NCI-H69 (cell line): ENCODE data around the gene ERCC1.

Experiments used
- DNase-seq: peaks from one replicate; lab custom pipeline; 2025; lab: John Stamatoyannopoulos, UW

The ERCC1 gene

GRCh38 chr19:45423589-45424190, at the start of gene ERCC1:
Gene ERCC1 (minus strand): TSS chr19:45423917. CDS start chr19:45423374, 543 bp downstream.
- peak; percentile 100 for DNase-seq

DNA sequence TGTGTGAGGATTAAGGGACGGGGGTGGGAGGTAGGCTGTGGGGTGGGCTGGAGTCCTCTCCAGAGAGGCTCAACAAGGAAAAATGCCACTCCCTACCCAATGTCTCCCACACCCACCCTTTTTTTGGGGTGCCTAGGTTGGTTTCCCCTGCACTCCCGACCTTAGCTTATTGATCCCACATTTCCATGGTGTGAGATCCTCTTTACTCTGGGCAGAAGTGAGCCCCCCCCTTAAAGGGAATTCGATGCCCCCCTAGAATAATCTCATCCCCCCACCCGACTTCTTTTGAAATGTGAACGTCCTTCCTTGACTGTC, 49.6 kb upstream of the ERCC1 start:
- DNase-seq = no peak

GRCh38 chr19:45472563-45473366, 49.0 kb upstream of the ERCC1 start:
- DNase-seq = no peak

- no peak for DNase-seq
These were observed 48.3 kb upstream of the ERCC1 start for GRCh38 chr19:45471931-45472562.

DNA sequence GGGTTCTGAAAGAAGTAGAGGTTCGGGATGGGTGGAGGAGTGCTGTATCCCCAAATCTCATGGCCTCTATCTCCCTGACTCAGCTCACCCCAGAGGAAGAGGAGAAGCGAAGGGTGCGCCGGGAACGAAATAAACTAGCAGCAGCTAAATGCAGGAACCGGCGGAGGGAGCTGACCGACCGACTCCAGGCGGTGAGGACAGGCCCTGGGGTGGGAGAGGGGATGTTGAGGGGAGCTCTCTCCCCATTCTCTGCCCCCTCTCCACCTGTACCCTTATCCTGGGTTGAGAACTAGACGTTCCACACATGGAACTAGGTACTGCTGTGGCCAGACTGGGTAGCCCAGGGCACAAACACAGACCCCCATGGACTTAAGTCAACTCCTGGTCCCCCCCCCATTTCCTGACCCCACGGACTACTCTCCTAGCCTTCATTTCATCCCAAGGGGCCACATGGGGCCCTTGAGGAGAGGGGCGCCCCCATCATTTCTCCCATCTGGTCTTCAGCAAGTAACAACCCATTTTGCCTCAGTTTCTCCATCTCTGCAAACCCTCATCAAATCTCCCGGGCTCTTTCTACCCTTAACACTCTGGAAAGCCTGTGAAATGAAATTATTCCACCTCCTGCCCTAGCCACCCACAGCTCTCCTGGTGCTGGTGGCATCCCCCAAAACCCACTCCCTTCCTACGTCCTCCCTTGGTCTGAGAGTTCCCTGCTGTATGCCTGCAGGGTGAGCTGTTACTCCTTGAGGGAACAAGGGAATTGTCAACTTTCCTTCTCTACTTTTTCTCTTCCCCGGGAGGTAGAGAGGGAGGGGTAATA, 47.6 kb upstream of the ERCC1 start:
- no peak for DNase-seq

DNA sequence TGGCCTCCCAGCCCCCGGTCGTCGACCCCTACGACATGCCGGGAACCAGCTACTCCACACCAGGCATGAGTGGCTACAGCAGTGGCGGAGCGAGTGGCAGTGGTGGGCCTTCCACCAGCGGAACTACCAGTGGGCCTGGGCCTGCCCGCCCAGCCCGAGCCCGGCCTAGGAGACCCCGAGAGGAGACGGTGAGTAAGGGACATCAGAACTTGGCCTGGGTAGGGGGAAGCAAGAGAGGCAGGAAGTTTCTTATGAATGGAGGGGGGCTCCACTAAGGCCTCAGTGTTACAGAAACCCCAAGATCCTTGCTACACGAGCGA, 47.0 kb upstream of the ERCC1 start:
- no peak for DNase-seq

DNA sequence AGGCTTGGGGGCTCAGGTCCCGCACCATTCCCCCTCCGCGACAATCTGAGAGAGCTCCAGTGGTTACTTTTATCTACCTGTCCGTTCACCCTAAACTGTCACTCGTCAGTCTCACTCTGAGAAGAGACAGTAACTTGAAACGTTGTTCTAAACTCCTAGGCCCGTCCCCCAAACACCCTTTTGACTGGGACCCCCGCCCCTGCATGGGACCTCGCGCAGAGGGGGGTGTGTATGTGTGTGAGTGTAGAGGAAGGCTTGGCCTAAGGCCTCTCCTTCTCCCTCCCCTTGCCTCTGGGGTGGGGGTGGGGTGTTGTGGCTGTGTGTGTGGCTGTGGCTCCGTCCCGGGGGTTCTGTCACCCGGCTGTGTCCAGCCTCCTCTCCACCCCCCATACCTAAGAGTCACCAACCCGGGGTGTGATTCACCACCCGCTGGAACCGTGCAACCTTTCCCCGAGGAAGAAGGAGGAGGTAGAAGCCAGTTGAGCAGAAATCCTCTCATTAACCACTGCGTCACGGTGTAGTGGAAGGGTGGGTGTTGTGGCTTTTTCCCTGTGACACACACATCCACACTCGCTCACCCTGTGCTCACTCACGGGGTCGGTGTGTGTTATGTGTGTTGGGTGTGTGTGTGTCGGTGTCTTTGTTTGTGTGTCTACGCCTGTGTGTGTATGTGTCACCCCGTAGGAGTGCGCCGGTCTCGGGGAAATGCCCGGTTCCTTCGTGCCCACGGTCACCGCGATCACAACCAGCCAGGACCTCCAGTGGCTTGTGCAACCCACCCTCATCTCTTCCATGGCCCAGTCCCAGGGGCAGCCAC, 46.4 kb upstream of the ERCC1 start:
- DNase-seq = no peak

DNA sequence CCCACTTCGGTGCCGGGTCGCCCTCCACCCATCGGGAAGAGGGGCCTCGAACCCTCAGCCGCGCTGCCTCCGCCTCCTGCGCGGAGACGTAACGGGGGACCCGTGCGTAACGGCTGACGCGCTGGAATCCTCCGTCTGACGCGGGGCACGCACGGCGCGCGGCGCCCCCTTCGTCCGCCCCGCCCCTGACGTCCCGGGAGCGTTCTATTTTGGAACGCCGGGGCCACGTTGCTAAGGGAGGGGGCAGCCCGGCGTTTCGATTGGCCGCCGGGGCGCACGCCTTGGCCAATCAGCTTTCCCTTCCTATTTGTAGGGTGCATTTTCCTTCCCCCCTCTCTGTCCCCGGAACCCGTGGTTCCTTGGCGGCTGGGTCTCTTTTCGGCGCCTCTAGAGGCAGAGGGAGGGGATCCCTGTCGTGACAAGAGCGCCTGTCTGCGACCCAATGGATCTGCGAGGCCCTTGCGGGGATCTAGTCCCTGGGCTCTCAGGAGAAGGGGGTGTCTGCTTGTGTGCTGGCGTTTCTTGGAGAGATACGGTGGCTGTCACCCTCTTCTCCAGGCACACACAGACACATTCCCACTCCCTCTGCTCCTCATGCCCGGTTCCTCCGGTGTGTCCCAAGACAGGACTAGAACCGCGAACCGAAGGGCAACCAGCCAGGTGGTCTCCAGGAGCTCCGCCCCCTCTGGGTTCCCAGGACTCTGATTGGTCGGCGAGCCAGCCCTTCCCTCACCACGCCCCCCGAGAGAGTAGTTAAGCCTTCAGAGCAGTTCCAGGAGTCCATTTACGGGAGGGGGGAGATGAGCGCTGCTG, 45.6 kb upstream of the ERCC1 start:
- DNase-seq = peak; percentile 97

DNA sequence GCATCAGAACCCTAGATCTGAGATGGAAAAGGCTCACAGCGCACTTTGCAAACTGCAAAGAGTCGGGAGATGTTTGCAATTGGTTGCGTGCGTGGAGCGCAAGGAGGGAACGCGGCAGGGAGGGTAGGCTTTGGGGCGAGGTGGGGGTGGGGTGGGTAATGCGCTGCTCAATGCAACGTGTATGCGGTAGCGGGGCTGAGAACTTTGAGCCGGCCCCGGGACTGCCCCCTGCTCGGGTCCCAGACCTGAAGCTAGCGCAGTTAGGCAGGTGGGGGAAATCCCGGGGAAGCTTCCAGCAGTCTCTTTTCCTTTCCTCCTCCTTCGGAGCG, 45.0 kb upstream of the ERCC1 start:
- no peak for DNase-seq

DNA sequence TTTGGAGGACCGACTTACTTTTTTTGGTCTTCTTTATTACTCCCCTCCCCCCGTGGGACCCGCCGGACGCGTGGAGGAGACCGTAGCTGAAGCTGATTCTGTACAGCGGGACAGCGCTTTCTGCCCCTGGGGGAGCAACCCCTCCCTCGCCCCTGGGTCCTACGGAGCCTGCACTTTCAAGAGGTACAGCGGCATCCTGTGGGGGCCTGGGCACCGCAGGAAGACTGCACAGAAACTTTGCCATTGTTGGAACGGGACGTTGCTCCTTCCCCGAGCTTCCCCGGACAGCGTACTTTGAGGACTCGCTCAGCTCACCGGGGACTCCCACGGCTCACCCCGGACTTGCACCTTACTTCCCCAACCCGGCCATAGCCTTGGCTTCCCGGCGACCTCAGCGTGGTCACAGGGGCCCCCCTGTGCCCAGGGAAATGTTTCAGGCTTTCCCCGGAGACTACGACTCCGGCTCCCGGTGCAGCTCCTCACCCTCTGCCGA, 44.5 kb upstream of the ERCC1 start:
- no peak for DNase-seq

DNA sequence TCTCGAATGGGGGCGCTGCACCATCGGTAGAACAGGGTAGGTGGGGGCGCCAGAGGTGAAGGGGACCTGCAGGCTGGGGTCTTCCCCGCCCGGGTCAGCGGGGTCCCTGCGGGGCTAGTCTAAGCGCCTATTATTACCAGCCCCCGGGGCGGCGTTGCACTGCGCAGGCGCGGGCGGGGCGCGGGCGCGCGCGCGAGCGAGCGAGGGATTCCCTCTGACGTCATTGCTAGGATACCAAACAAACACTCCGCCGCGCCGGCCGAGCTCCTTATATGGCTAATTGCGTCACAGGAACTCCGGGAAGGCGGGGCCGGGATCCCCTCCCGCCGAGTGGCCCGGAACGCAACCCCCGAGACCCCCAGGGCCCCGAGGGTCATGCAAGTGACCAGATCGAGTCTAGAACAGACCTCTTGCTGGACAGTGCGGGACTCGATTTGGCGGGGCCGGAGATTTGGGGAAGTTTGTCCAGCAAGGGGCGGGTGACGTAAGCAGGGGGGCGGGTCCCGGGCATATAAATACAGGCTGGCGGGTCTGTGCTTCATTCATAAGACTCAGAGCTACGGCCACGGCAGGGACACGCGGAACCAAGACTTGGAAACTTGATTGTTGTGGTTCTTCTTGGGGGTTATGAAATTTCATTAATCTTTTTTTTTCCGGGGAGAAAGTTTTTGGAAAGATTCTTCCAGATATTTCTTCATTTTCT, 43.9 kb upstream of the ERCC1 start, which contains the start of gene FOSB:
Gene FOSB, plus strand, starts transcription at position 541 of the 703 bp plus-strand sequence. CDS start 591 bp downstream, outside the sequence.
- DNase-seq = peak; percentile 98

- DNase-seq = peak; percentile 55
These were observed 43.4 kb upstream of the ERCC1 start for GRCh38 chr19:45467115-45467455.

- DNase-seq = no peak
These were observed 41.2 kb upstream of the ERCC1 start for GRCh38 chr19:45464852-45465441.

GRCh38 chr19:45464274-45464673, 40.6 kb upstream of the ERCC1 start:
- no peak for DNase-seq

- no peak for DNase-seq
These were observed 39.5 kb upstream of the ERCC1 start for GRCh38 chr19:45463241-45463640.

DNA sequence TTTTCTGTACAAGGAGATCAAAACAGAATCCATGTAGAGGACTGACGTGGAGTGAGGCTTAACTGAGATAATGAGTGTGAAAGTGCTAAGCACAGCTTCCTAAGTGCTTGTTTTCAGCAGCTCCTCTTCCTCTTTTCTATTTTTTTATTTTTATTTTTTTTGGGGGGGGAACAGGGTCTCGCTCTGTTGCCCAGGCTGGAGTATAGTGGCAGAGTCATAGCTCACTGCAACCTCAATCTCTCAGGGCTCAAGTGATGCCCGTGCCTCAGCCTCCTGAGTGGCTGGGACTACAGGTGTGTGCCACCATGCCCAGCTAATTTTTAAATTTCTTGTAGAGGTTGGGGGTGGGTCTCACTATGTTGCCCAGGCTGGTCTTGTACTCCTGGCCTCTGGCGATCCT, 38.5 kb upstream of the ERCC1 start:
- DNase-seq = no peak

GRCh38 chr19:45460807-45461347, 37.2 kb upstream of the ERCC1 start:
- no peak for DNase-seq

DNA sequence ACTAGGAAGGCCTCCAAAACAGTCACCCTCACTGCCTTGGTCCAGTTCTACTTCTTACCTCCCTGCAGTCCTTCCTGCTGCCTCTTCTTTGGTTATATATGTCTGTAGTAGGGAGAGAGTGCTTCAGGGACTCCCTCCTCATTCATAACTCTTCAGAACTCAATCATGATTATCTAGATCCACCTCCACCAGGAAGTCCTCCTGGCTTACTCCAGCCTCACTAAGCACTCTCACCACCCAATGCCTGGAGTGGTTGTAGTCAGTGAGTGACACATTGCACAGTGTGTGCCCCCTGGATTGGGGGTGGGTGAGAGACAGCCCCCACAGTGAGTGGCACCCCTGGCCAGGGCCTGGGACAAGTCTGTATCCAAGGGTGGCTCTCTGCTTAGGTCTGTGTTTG, 34.1 kb upstream of the ERCC1 start:
- DNase-seq = no peak

DNA sequence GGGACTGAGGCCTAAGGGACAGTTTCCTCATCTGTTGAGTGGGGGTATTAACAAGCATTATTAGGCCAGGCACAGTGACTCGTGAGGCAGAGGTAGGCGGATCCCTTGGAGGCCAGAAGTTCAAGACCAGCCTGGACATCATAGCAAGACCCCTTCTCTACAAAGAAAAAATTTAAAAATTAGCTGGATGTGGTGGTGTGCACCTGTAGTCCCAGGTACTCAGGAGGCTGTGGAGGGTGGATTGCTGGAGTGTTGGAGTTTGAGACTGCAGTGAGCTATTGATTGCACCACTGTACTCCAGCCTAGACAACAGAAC, 32.7 kb upstream of the ERCC1 start:
- DNase-seq = no peak
